Common myeloid progenitor, CD34-positive (primary cell): ENCODE data around the gene OR2T1. TPM values are rescaled to one million over a fixed set of nuclear protein-coding genes. Genes with fewer than 3 reads are reported as not detected.
A peak's percentile ranks its signal among the peaks of the same experiment; 100 is the strongest.

Experiments used
- CTCF ChIA-PET: fragments of 350-600 bp; sonication (Branson Sonifier 250); formaldehyde crosslinking; loops from one replicate; lab custom pipeline; 2021; ENCODE audit warnings: antibody characterized with exemption; lab: Charles Lee
- POLR2A ChIA-PET: fragments of 350-600 bp; sonication (Branson Sonifier 250); formaldehyde crosslinking; loops from one replicate; lab custom pipeline; 2021; ENCODE audit warnings: antibody characterized with exemption; lab: Charles Lee
- DNase-seq, 3 donors: peaks; one replicate each; pipeline versions ENCODE4 v3.0.0 to v3.0.0-alpha.2; 2013
- H3K27ac ChIP-seq, 2 experiments: 1 replicate in 1 of 2; 2 replicates in 1 of 2; pipeline ENCODE4 v1.7.0; 2013; ENCODE audit warnings: inconsistent platforms in 2 of 2, low read length in 2 of 2, mild to moderate bottlenecking in 2 of 2, low read depth in 1 of 2, moderate library complexity in 1 of 2; ENCODE audit not compliant: severe bottlenecking in 2 of 2, insufficient read depth in 1 of 2, poor library complexity in 1 of 2
- H3K27me3 ChIP-seq, 5 experiments: replicated peaks in 2 of 5; 1 replicate in 3 of 5; 2 replicates in 2 of 5; pipeline versions ENCODE4 v1.6.1 to v1.7.0; 2013; ENCODE audit warnings: low read length in 4 of 5, mild to moderate bottlenecking in 2 of 5, moderate library complexity in 2 of 5, inconsistent platforms in 1 of 5; ENCODE audit not compliant: insufficient read depth in 5 of 5, control insufficient read depth in 4 of 5
- H3K36me3 ChIP-seq, 4 experiments: 1 replicate in 2 of 4; 2 replicates in 2 of 4; pipeline versions ENCODE4 v1.6.1 to v1.7.0; 2013; ENCODE audit warnings: low read length in 3 of 4, control low read depth in 1 of 4, mild to moderate bottlenecking in 1 of 4; ENCODE audit not compliant: control insufficient read depth in 4 of 4, insufficient read depth in 4 of 4
- H3K4me1 ChIP-seq, 4 experiments: 1 replicate in 3 of 4; 2 replicates in 1 of 4; pipeline versions ENCODE4 v1.6.1 to v1.7.1; 2013; ENCODE audit warnings: low read length in 3 of 4, mild to moderate bottlenecking in 3 of 4, control low read depth in 1 of 4, inconsistent platforms in 1 of 4, moderate library complexity in 1 of 4; ENCODE audit not compliant: control insufficient read depth in 4 of 4, insufficient read depth in 4 of 4; ENCODE audit errors: control extremely low read depth in 1 of 4
- H3K4me3 ChIP-seq, 7 experiments: 1 replicate in 4 of 7; 2 replicates in 3 of 7; pipeline versions ENCODE4 v1.5.1 to v1.7.0; 2013; ENCODE audit warnings: mild to moderate bottlenecking in 7 of 7, low read length in 6 of 7, moderate library complexity in 6 of 7, inconsistent platforms in 2 of 7, low read depth in 2 of 7, control low read depth in 1 of 7; ENCODE audit not compliant: insufficient read depth in 4 of 7, control insufficient read depth in 1 of 7; ENCODE audit errors: extremely low read depth in 1 of 7
- H3K9me3 ChIP-seq, 5 experiments: 1 replicate in 4 of 5; 2 replicates in 1 of 5; pipeline versions ENCODE4 v1.6.1 to v1.7.1; 2013; ENCODE audit warnings: low read length in 4 of 5, mild to moderate bottlenecking in 2 of 5, inconsistent platforms in 1 of 5, low read depth in 1 of 5, moderate library complexity in 1 of 5; ENCODE audit not compliant: control insufficient read depth in 4 of 5, insufficient read depth in 2 of 5; ENCODE audit errors: control extremely low read depth in 1 of 5
- WGBS: methylation state at CpG from one replicate; pipeline ENCODE4 v1.1.5; 2013; ENCODE audit not compliant: insufficient coverage; 5-methylcytosine and 5-hydroxymethylcytosine counted together
- polyA plus RNA-seq: library from polyadenylated mRNA; unstranded; fragments of 120-200 nt; gene quantifications from one replicate; pipeline ENCODE4 v1.2.1, GENCODE V29; 2013

The OR2T1 gene, protein sequence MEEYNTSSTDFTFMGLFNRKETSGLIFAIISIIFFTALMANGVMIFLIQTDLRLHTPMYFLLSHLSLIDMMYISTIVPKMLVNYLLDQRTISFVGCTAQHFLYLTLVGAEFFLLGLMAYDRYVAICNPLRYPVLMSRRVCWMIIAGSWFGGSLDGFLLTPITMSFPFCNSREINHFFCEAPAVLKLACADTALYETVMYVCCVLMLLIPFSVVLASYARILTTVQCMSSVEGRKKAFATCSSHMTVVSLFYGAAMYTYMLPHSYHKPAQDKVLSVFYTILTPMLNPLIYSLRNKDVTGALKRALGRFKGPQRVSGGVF
- polyA plus RNA-seq, result not detected

- CTCF ChIA-PET, result no interaction called here
- H3K4me1 ChIP-seq, result no peaks in the 10 kb centered on the region
- WGBS, result no CpG with 5 or more reads among the region's 3 CpGs
- H3K4me3 ChIP-seq, result no peak within 1 kb of the TSS
- POLR2A ChIA-PET, result no interaction called here
- no peaks in the 10 kb centered on the region for H3K27me3 ChIP-seq
- no peak for DNase-seq
- no peaks in the 10 kb centered on the region for H3K36me3 ChIP-seq
- no peak within 1 kb of the TSS for H3K27ac ChIP-seq
- peaks cover 0 to 1% (median 0%) of the 10 kb centered on the region in 5 experiments for H3K9me3 ChIP-seq
Measured at GRCh38 chr1:248402748-248403147, at the start of gene OR2T1. Gene OR2T1 (plus strand): TSS chr1:248403048. CDS start chr1:248406148, 3,100 bp downstream.

GRCh38 chr1:248359415-248359814 is 43.4 kb upstream of the OR2T1 start:
- CTCF ChIA-PET, result no interaction called here
- Histone ChIP-seq H3K27ac (no peak overlapping the region), H3K4me3 (no peak overlapping the region), H3K27me3 (no peaks in the 10 kb centered on the region), H3K36me3 (no peaks in the 10 kb centered on the region), H3K4me1 (peaks cover 0 to 11% (median 5%) of the 10 kb centered on the region in 4 experiments), H3K9me3 (no peaks in the 10 kb centered on the region)
- 86% methylated on average over 1 of the region's 3 CpGs for WGBS
- DNase-seq, result no peak
- POLR2A ChIA-PET, result no interaction called here

GRCh38 chr1:248361121-248361715 is 41.6 kb upstream of the OR2T1 start, which contains the start of gene OR2T4:
Gene OR2T4 (plus strand): TSS chr1:248361665. CDS start chr1:248361665, 0 bp downstream.
- H3K36me3 ChIP-seq, result no peaks in the 10 kb centered on the region
- no peak within 1 kb of the TSS for H3K4me3 ChIP-seq
- peaks cover 0 to 2% (median 0%) of the 10 kb centered on the region in 5 experiments for H3K9me3 ChIP-seq
- no peak within 1 kb of the TSS for H3K27ac ChIP-seq
- H3K27me3 ChIP-seq, result no peaks in the 10 kb centered on the region
- DNase-seq, result peak in 1 of 3 donors; percentile 71
- POLR2A ChIA-PET, result no interaction called here
- peaks cover 0 to 11% (median 5%) of the 10 kb centered on the region in 4 experiments for H3K4me1 ChIP-seq
- 67% methylated on average over 3 of the region's 3 CpGs for WGBS
- CTCF ChIA-PET, result no interaction called here

DNA sequence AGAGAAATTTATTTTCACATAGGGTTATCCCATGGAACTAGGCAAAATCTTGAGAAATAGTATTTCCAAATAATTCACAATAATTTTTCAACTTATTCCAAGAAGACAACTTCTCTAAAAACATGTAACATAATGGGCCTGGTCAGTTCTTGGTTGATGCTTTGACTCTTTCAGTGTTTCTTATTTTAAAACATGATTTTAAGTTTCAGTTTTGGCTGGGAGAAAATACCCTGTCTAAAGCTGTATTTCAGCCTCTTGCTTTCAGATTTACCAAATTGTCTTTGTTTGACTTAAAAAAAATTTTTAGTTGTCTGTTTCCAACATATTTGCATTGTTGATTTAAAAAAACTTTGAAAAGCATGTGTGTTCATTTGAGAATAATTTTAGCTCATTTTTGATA is 36.2 kb upstream of the OR2T1 start:
- H3K27ac ChIP-seq, result no peak overlapping the region
- H3K4me3 ChIP-seq, result no peak overlapping the region
- no peaks in the 10 kb centered on the region for H3K36me3 ChIP-seq
- POLR2A ChIA-PET, result no interaction called here
- peaks cover 0 to 3% (median under 1%) of the 10 kb centered on the region in 4 experiments for H3K4me1 ChIP-seq
- CTCF ChIA-PET, result interaction anchor here (1.5 kb wide), 1 partner anchor 10 kb away, joined by 3 read pairs; no protein-coding TSS in a partner anchor
- H3K9me3 ChIP-seq, result peaks cover 0 to 2% (median 0%) of the 10 kb centered on the region in 5 experiments
- H3K27me3 ChIP-seq, result no peaks in the 10 kb centered on the region
- DNase-seq, result no peak

DNA sequence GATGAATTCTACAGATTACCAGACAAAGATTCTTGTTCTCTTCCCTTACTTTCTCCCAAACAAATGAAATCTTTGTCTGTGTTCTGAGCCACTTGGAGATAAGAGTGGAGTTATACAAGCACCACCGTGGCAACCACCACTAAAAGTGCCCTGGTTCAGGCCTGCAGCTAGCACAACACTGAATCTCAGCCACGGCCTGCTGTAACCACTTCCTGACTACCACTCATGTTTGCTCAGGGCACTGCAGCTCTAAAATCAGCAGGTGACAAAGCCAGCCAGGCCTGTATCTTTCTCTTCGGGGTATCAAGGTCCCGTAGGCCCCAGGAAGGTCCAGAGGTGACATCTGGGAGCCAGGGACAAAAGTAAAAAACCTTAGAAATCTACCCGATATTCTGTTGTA is 30.5 kb upstream of the OR2T1 start:
- no peaks in the 10 kb centered on the region for H3K9me3 ChIP-seq
- no peak overlapping the region for H3K4me3 ChIP-seq
- no peaks in the 10 kb centered on the region for H3K27me3 ChIP-seq
- peaks cover 0 to 6% (median 2%) of the 10 kb centered on the region in 4 experiments for H3K4me1 ChIP-seq
- WGBS, result 27% methylated on average over 5 of the region's 5 CpGs
- ChIA-PET POLR2A (no interaction called here), CTCF (no interaction called here)
- no peak overlapping the region for H3K27ac ChIP-seq
- no peaks in the 10 kb centered on the region for H3K36me3 ChIP-seq
- peak in 2 of 3 donors; percentile 53 to 78 for DNase-seq

GRCh38 chr1:248373761-248374160 is 29.1 kb upstream of the OR2T1 start:
- WGBS, result 97% methylated on average over 4 of the region's 4 CpGs
- H3K4me3 ChIP-seq, result no peak overlapping the region

GRCh38 chr1:248375446-248375845 is 27.4 kb upstream of the OR2T1 start, which contains the start of gene OR2T6:
Gene OR2T6 (plus strand): TSS chr1:248375746. CDS start chr1:248387609, 11,863 bp downstream.
- no peaks in the 10 kb centered on the region for H3K36me3 ChIP-seq
- DNase-seq, result no peak
- no peaks in the 10 kb centered on the region for H3K27me3 ChIP-seq
- H3K4me1 ChIP-seq, result peaks cover 0 to 6% (median 2%) of the 10 kb centered on the region in 4 experiments
- CTCF ChIA-PET, result no interaction called here
- POLR2A ChIA-PET, result no interaction called here
- H3K9me3 ChIP-seq, result no peaks in the 10 kb centered on the region
- no peak within 1 kb of the TSS for H3K4me3 ChIP-seq
- H3K27ac ChIP-seq, result no peak within 1 kb of the TSS

More at GRCh38 chr1:248373761-248374160, 29.1 kb upstream of the OR2T1 start:
- ChIA-PET POLR2A (no interaction called here), CTCF (no interaction called here)
- H3K9me3 ChIP-seq, result no peaks in the 10 kb centered on the region
- no peaks in the 10 kb centered on the region for H3K36me3 ChIP-seq
- H3K4me1 ChIP-seq, result peaks cover 0 to 6% (median 2%) of the 10 kb centered on the region in 4 experiments
- no peak for DNase-seq
- no peaks in the 10 kb centered on the region for H3K27me3 ChIP-seq
- no peak overlapping the region for H3K27ac ChIP-seq
